Fibroblast of lung (primary cell): Measurements from ENCODE around the gene GUCD1. TPM values are rescaled to one million over a fixed set of nuclear protein-coding genes. Genes with fewer than 3 reads are reported as not detected.

Source experiments
- DNase-seq, 2 donors: peaks; one replicate each; pipeline versions ENCODE4 v3.0.0 to v3.0.0-alpha.2; 2010; ENCODE audit warnings: low read depth in 2 of 2
- H2AFZ ChIP-seq: 2 replicates; pipeline ENCODE4 v1.5.1; 2012; ENCODE audit warnings: low read length, control low read depth, inconsistent platforms
- H3K27ac ChIP-seq: 2 replicates; pipeline ENCODE4 v1.5.1; 2011; ENCODE audit warnings: low read length, control low read depth; ENCODE audit not compliant: insufficient read depth
- H3K27me3 ChIP-seq: 2 replicates; pipeline ENCODE4 v1.5.1; 2011; ENCODE audit warnings: mild to moderate bottlenecking, low read length; ENCODE audit not compliant: control insufficient read depth, insufficient read depth
- H3K36me3 ChIP-seq: 2 replicates; pipeline ENCODE4 v1.5.1; 2011; ENCODE audit warnings: low read length; ENCODE audit not compliant: control insufficient read depth, insufficient read depth
- H3K4me1 ChIP-seq: 2 replicates; pipeline ENCODE4 v1.5.1; 2011; ENCODE audit warnings: low read length; ENCODE audit not compliant: control insufficient read depth, insufficient read depth; ENCODE audit errors: extremely low read depth
- H3K4me2 ChIP-seq: 2 replicates; pipeline ENCODE4 v1.5.1; 2011; ENCODE audit warnings: low read length, control low read depth; ENCODE audit not compliant: insufficient read depth; ENCODE audit errors: extremely low read depth
- H3K4me3 ChIP-seq, 4 experiments: fragments of 200-600 bp in 1 of 4; sonication (generic) in 1 of 4; replicated peaks in 1 of 4; 2 replicates each; pipeline ENCODE4 v1.5.1; 2011 to 2016; ENCODE audit warnings: low read length in 4 of 4, low read depth in 3 of 4, mild to moderate bottlenecking in 3 of 4, control low read depth in 2 of 4, inconsistent platforms in 1 of 4, mixed read lengths in 1 of 4; ENCODE audit not compliant: insufficient read depth in 1 of 4; ENCODE audit errors: control extremely low read depth in 1 of 4
- H3K79me2 ChIP-seq: 2 replicates; pipeline ENCODE4 v1.5.1; 2012; ENCODE audit warnings: mild to moderate bottlenecking, low read length, inconsistent platforms; ENCODE audit not compliant: control insufficient read depth, insufficient read depth
- H3K9ac ChIP-seq: 2 replicates; pipeline ENCODE4 v1.5.1; 2011; ENCODE audit warnings: mild to moderate bottlenecking, low read length, control low read depth; ENCODE audit not compliant: insufficient read depth
- H3K9me3 ChIP-seq: 2 replicates; pipeline ENCODE4 v1.5.1; 2012; ENCODE audit warnings: low read depth, low read length; ENCODE audit not compliant: control insufficient read depth, insufficient read depth
- H4K20me1 ChIP-seq: 2 replicates; pipeline ENCODE4 v1.5.1; 2011; ENCODE audit warnings: low read length; ENCODE audit not compliant: control insufficient read depth, insufficient read depth; ENCODE audit errors: extremely low read depth
- EZH2 ChIP-seq: IDR thresholded peaks from 2 replicates; pipeline ENCODE4 v1.5.1; 2012; ENCODE audit warnings: low read length, control low read depth, mild to moderate bottlenecking; ENCODE audit errors: missing control alignments
- polyA plus RNA-seq, 2 donors: library from polyadenylated mRNA; depleted of rRNA in 1 of 2; stranded (reverse) in 1 of 2; unstranded in 1 of 2; fragments of >200 nt; gene quantifications; 2 replicates each; pipeline ENCODE4 v1.2.1, GENCODE V29; 2011 to 2012; ENCODE audit warnings: missing spikeins in 1 of 2
- total RNA-seq: library from RNA; depleted of rRNA; stranded (reverse); fragments of >200 nt; gene quantifications from 2 replicates; pipeline ENCODE4 v1.2.1, GENCODE V29; 2014
- TF ChIP-seq, protein P1 (sequence below), 2 donors: IDR thresholded peaks in 1 of 2; conservative IDR thresholded peaks in 1 of 2; 1 replicate in 1 of 2; 2 replicates in 1 of 2; pipeline ENCODE4 v1.5.1; 2011 to 2012; ENCODE audit warnings: low read length in 2 of 2, control low read depth in 1 of 2, inconsistent platforms in 1 of 2, low read depth in 1 of 2, mild to moderate bottlenecking in 1 of 2

Gene GUCD1
- total and polyA plus RNA-seq, 2 donors (not counting 1 experiment from before 2014, with no cell fraction given): 83.4 to 178 TPM

DNA sequence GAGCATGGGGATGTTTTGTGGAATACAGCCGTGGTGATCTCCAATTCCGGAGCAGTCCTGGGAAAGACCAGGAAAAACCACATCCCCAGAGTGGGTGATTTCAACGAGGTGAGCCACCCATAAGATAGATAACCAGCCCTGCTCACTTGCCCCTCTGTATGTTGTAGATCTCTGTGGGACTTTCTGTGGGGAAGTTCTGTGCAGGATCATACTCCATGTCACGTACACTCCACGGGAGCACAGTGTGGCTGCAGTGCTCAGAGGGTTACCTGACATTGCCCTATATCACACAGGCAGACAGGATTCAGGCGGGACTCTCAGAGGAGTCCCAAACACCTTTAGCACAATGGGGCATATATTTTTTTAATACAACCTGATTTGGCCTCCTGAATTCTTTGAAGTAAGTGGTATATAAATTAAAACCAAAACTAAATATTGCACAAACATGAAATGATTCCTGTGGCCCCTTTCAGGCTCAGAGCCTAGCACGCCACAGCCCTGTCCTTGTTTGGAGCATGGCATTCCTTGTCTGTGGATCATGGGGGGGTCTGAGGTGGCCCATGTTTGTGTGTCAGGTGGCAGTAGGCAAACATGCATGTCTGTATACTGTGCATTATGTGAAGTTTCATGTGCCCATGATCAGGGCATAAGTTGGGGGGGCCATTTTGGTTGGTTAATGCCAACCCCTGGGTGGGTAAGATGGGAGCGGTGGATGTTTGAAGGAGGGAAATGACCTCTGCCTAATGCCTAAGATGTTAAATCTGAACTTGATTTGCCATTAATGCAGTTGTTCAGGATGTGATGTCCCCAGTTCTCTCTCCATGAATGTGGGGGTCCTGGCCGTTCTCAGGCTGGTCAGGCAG is 41.3 kb downstream of the GUCD1 start:
- no peaks in the 10 kb centered on the region for H4K20me1 ChIP-seq
- no peak overlapping the region for H3K4me3 ChIP-seq
- H3K9ac ChIP-seq: no peak overlapping the region
- peaks cover 3% of the 10 kb centered on the region for H3K27me3 ChIP-seq
- no peak overlapping the region for H3K4me2 ChIP-seq
- no peaks in the 10 kb centered on the region for H3K36me3 ChIP-seq
- no peak overlapping the region for H2AFZ ChIP-seq
- no peak for DNase-seq
- H3K79me2 ChIP-seq: no peaks in the 10 kb centered on the region
- no peak overlapping the region for H3K27ac ChIP-seq
- H3K4me1 ChIP-seq: peaks cover 9% of the 10 kb centered on the region
- no peak for TF ChIP-seq EZH2
- TF ChIP-seq, protein P1, sequence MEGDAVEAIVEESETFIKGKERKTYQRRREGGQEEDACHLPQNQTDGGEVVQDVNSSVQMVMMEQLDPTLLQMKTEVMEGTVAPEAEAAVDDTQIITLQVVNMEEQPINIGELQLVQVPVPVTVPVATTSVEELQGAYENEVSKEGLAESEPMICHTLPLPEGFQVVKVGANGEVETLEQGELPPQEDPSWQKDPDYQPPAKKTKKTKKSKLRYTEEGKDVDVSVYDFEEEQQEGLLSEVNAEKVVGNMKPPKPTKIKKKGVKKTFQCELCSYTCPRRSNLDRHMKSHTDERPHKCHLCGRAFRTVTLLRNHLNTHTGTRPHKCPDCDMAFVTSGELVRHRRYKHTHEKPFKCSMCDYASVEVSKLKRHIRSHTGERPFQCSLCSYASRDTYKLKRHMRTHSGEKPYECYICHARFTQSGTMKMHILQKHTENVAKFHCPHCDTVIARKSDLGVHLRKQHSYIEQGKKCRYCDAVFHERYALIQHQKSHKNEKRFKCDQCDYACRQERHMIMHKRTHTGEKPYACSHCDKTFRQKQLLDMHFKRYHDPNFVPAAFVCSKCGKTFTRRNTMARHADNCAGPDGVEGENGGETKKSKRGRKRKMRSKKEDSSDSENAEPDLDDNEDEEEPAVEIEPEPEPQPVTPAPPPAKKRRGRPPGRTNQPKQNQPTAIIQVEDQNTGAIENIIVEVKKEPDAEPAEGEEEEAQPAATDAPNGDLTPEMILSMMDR (conservative IDR thresholded peaks at IDR 0.05 in 1 of 2, IDR thresholded peaks at IDR 0.05 in 1 of 2; ENCODE audit: low read depth in 1 of 2, low read length in 2 of 2): no peak
- no peaks in the 10 kb centered on the region for H3K9me3 ChIP-seq

DNA sequence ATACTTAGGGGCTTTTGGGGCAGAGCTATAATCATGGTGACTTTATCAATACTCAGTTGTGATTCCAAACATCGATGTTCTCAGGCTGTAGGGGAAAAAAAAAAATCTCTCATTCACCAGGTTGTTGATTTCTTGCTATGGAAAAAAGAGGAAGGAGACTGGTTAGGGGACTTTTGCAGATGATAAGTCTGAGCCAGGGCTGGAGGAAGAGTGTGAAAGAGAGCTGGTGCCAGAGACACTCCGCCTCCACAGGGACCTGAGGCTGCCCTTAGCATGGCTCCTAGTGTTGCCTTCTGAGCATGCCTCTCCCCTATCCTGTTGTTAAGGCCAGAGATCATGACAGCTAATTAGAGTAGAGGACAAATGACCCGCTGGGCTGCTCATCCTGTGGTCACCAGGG is 42.9 kb downstream of the GUCD1 start:
- no peak for TF ChIP-seq EZH2
- TF ChIP-seq, protein P1 (conservative IDR thresholded peaks at IDR 0.05 in 1 of 2, IDR thresholded peaks at IDR 0.05 in 1 of 2; ENCODE audit: low read depth in 1 of 2, low read length in 2 of 2): no peak

DNA sequence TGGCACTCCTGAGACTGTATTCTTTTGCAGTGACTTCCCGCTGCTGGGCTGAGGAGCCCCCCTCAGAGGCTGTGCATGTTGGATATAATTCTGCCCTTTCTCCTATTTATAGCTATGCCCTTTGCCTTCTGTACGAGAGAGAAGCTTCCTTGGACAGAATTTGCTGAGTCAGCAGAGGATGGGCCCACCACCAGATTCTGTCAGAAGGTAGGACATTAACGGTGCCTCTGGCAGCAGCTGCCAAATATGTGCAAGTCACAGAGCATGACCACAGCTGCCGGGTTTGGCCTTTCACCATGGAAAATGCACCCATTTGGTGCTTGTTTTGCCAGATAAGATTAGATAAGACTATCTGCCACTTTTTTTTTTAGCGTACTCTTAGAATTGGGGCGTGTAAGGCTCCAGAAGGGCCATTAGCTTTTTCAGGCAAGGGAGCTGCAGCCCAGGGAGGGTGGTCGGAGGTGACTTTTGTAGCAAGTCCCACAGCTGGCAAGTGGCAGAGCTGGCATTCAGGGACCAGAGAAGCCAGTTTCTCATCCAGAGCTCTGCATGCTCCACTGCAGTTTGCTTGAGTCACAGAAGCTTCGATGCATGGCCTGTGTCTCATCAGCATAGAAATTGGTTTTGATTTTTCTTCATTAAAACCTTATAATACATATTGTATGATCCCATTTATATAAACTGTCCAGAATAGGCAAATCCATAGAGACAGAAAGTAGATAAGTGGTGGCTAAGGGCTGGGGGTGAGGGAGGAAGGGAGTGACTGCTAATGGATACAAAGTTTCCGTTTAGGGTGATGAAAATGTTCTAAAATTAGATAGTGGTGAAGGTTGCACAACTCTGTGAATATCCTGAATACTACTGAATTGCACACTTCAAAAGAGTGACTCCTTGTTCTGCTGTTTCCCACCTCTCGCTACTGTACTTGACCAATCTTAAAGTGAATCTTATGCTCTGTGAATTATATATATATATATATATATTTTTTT is 44.0 kb downstream of the GUCD1 start:
- no peak overlapping the region for H3K27ac ChIP-seq
- H3K36me3 ChIP-seq: no peaks in the 10 kb centered on the region
- no peaks in the 10 kb centered on the region for H3K9me3 ChIP-seq
- no peak overlapping the region for H3K4me2 ChIP-seq
- peaks cover 3% of the 10 kb centered on the region for H3K27me3 ChIP-seq
- no peak overlapping the region for H3K4me3 ChIP-seq
- peaks cover 12% of the 10 kb centered on the region for H3K4me1 ChIP-seq
- no peak overlapping the region for H2AFZ ChIP-seq
- no peaks in the 10 kb centered on the region for H3K79me2 ChIP-seq
- H4K20me1 ChIP-seq: no peaks in the 10 kb centered on the region
- TF ChIP-seq EZH2: no peak
- TF ChIP-seq, protein P1 (conservative IDR thresholded peaks at IDR 0.05 in 1 of 2, IDR thresholded peaks at IDR 0.05 in 1 of 2; ENCODE audit: low read depth in 1 of 2, low read length in 2 of 2): no peak
- peak; percentile 63 to 75 for DNase-seq
- H3K9ac ChIP-seq: no peak overlapping the region

More for the DNA sequence above, 42.9 kb downstream of the GUCD1 start:
- no peak overlapping the region for H3K9ac ChIP-seq
- peaks cover 9% of the 10 kb centered on the region for H3K4me1 ChIP-seq
- no peak overlapping the region for H2AFZ ChIP-seq
- no peak overlapping the region for H3K4me3 ChIP-seq
- no peak overlapping the region for H3K4me2 ChIP-seq
- no peaks in the 10 kb centered on the region for H3K79me2 ChIP-seq
- DNase-seq: no peak
- no peaks in the 10 kb centered on the region for H3K9me3 ChIP-seq
- no peak overlapping the region for H3K27ac ChIP-seq
- no peaks in the 10 kb centered on the region for H3K36me3 ChIP-seq
- no peaks in the 10 kb centered on the region for H4K20me1 ChIP-seq
- H3K27me3 ChIP-seq: peaks cover 3% of the 10 kb centered on the region
